ENCODE measurements around the gene LONP2.

Gene LONP2

GRCh38 chr16:48204825-48205151 is 39.3 kb upstream of the LONP2 start:
- H3K4me3 ChIP-seq (ENCODE audit: low read depth, low read length), result no peak overlapping the region
- no peak for TF ChIP-seq CTCF (IDR thresholded peaks at IDR 0.05; ENCODE audit: low read depth, low read length, missing control alignments)
- in situ Hi-C loops (cut with HindIII; ENCODE audit: low sequenced_read_pairs), result no loop called here
- DNase-seq (ENCODE audit: low read depth), result no peak

- no peak overlapping the region for H3K4me3 ChIP-seq (ENCODE audit: low read depth, low read length)
- TF ChIP-seq CTCF (IDR thresholded peaks at IDR 0.05; ENCODE audit: low read depth, low read length, missing control alignments), result no peak
- no peak for DNase-seq (ENCODE audit: low read depth)
- in situ Hi-C loops (cut with HindIII; ENCODE audit: low sequenced_read_pairs), result no loop called here
Observed at GRCh38 chr16:48206594-48207242, 37.4 kb upstream of the LONP2 start.

GRCh38 chr16:48210747-48211146 is 33.4 kb upstream of the LONP2 start:
- TF ChIP-seq CTCF (IDR thresholded peaks at IDR 0.05; ENCODE audit: low read depth, low read length, missing control alignments), result no peak
- no peak overlapping the region for H3K4me3 ChIP-seq (ENCODE audit: low read depth, low read length)
- in situ Hi-C loops (cut with HindIII; ENCODE audit: low sequenced_read_pairs), result no loop called here
- DNase-seq (ENCODE audit: low read depth), result no peak

GRCh38 chr16:48212033-48212432 is 32.1 kb upstream of the LONP2 start:
- in situ Hi-C loops (cut with HindIII; ENCODE audit: low sequenced_read_pairs), result no loop called here
- DNase-seq (ENCODE audit: low read depth), result no peak
- no peak overlapping the region for H3K4me3 ChIP-seq (ENCODE audit: low read depth, low read length)
- TF ChIP-seq CTCF (IDR thresholded peaks at IDR 0.05; ENCODE audit: low read depth, low read length, missing control alignments), result no peak

- H3K4me3 ChIP-seq (ENCODE audit: low read depth, low read length), result no peak overlapping the region
- no peak for TF ChIP-seq CTCF (IDR thresholded peaks at IDR 0.05; ENCODE audit: low read depth, low read length, missing control alignments)
- in situ Hi-C loops (cut with HindIII; ENCODE audit: low sequenced_read_pairs), result no loop called here
- no peak for DNase-seq (ENCODE audit: low read depth)
Observed at GRCh38 chr16:48215738-48216137, 28.4 kb upstream of the LONP2 start.

- no peak overlapping the region for H3K4me3 ChIP-seq (ENCODE audit: low read depth, low read length)
- no peak for DNase-seq (ENCODE audit: low read depth)
- in situ Hi-C loops (cut with HindIII; ENCODE audit: low sequenced_read_pairs), result no loop called here
- TF ChIP-seq CTCF (IDR thresholded peaks at IDR 0.05; ENCODE audit: low read depth, low read length, missing control alignments), result no peak
Observed at GRCh38 chr16:48217708-48218107, 26.4 kb upstream of the LONP2 start.

GRCh38 chr16:48218473-48218872 is 25.6 kb upstream of the LONP2 start:
- no peak overlapping the region for H3K4me3 ChIP-seq (ENCODE audit: low read depth, low read length)
- no peak for TF ChIP-seq CTCF (IDR thresholded peaks at IDR 0.05; ENCODE audit: low read depth, low read length, missing control alignments)
- in situ Hi-C loops (cut with HindIII; ENCODE audit: low sequenced_read_pairs), result no loop called here
- no peak for DNase-seq (ENCODE audit: low read depth)

All from astrocyte of the cerebellum (primary cell).